Measurements from ENCODE around the gene OSBPL5. TPM values are rescaled to one million over a fixed set of nuclear protein-coding genes. Genes with fewer than 3 reads are reported as not detected.

OSBPL5 gene
- total and polyA plus RNA-seq, 2 of the 4 experiments (the other 2 are of a cell fraction) = 14.9 to 22.3 TPM

- peaks cover 11% of the 10 kb centered on the region for H3K4me1 ChIP-seq (ENCODE audit: control insufficient read depth, insufficient read depth, low read length)
- H3K4me3 ChIP-seq (ENCODE audit: insufficient read depth, low read depth, low read length) = no peak overlapping the region
- no peak for TF ChIP-seq MAZ (IDR thresholded peaks at IDR 0.05; ENCODE audit: borderline replicate concordance, low read depth, low read length)
- no peak for TF ChIP-seq RFX5 (IDR thresholded peaks at IDR 0.05; ENCODE audit: low read depth, low read length)
- TF ChIP-seq USF2 (IDR thresholded peaks at IDR 0.05; ENCODE audit: low read depth, low read length) = no peak
- no peak for TF ChIP-seq RCOR1 (IDR thresholded peaks at IDR 0.05; ENCODE audit: insufficient replicate concordance, low read length)
- TF ChIP-seq MXI1 (IDR thresholded peaks at IDR 0.05; ENCODE audit: borderline replicate concordance, low read depth, low read length) = no peak
- TF ChIP-seq SMC3 (IDR thresholded peaks at IDR 0.05; ENCODE audit: low read depth, low read length) = no peak
- no peak for TF ChIP-seq CTCF (conservative IDR thresholded peaks at IDR 0.05; ENCODE audit: low read depth, low read length)
- no peak for TF ChIP-seq FOS (IDR thresholded peaks at IDR 0.05; ENCODE audit: low read depth, low read length)
- no peak for TF ChIP-seq NFE2L2 (IDR thresholded peaks at IDR 0.05; ENCODE audit: low read depth, low read length)
- TF ChIP-seq POLR2A (IDR thresholded peaks at IDR 0.05; ENCODE audit: low read depth, low read length) = no peak
- TF ChIP-seq ELK1 (IDR thresholded peaks at IDR 0.05; ENCODE audit: borderline replicate concordance, low read depth, low read length) = no peak
- TF ChIP-seq RAD21 (IDR thresholded peaks at IDR 0.05; ENCODE audit: low read length) = no peak
- TF ChIP-seq CEBPB (IDR thresholded peaks at IDR 0.05; ENCODE audit: low read depth, low read length) = no peak
- no peak for TF ChIP-seq MAFK (IDR thresholded peaks at IDR 0.05; ENCODE audit: low read depth, low read length)
- no peak overlapping the region for H3K4me2 ChIP-seq (ENCODE audit: low read depth, low read length)
- ChIA-PET CTCF (no interaction called here), POLR2A (ENCODE audit: unreplicated experiment) (no interaction called here)
- H2AK9ac ChIP-seq (replicated peaks; ENCODE audit: low read depth, low read length, poor library complexity) = peak overlapping the region; percentile 73
- H2BK5ac ChIP-seq (ENCODE audit: low read depth, low read length, poor library complexity, severe bottlenecking) = no peak overlapping the region
- H3K14ac ChIP-seq (replicated peaks; ENCODE audit: low read depth, low read length) = no peak overlapping the region
- H4K91ac ChIP-seq (ENCODE audit: insufficient read depth, low read depth, low read length) = no peak overlapping the region
- H2BK120ac ChIP-seq (ENCODE audit: low read depth, low read length) = no peak overlapping the region
- H2AK5ac ChIP-seq (ENCODE audit: low read depth, low read length) = no peak overlapping the region; the same call in 1 of the 2 replicates
- H2AFZ ChIP-seq (replicated peaks; ENCODE audit: low read length, poor library complexity) = no peak overlapping the region
- intact Hi-C loops (cut with micrococcal nuclease) (no loop called here), in situ Hi-C loops (cut with MboI; ENCODE audit: low sequenced_read_pairs) (no loop called here), dilution Hi-C loops (cut with HindIII; ENCODE audit: low sequenced_read_pairs, unreplicated experiment) (no loop called here)
- no peaks in the 10 kb centered on the region for H3K27me3 ChIP-seq (ENCODE audit: control insufficient read depth, insufficient read depth, low read length)
- WGBS, 2 experiments (ENCODE audit: extremely low coverage in 2 of 2, insufficient read length in 1 of 2) = 90% methylated on average over 11 of the region's 21 CpGs; no CpG with 5 or more reads in 1 of the 2 experiments
- peaks cover 9% of the 10 kb centered on the region for H3K36me3 ChIP-seq (ENCODE audit: control insufficient read depth, insufficient read depth, low read length)
- ATAC-seq (ENCODE audit: low read depth) (no peak), DNase-seq (no peak)
- H3K9me1 ChIP-seq (ENCODE audit: insufficient read depth, low read length) = peaks cover 12% of the 10 kb centered on the region
- peaks cover 41 to 95% of the 10 kb centered on the region in 2 experiments for H3K79me1 ChIP-seq (ENCODE audit: low read depth in 1 of 2, low read length in 2 of 2)
- no peak overlapping the region for H4K5ac ChIP-seq (ENCODE audit: low read depth, low read length)
- H2BK15ac ChIP-seq (ENCODE audit: low read depth, low read length) = no peak overlapping the region
- H4K20me1 ChIP-seq (ENCODE audit: insufficient read depth, low read length) = peaks cover 71% of the 10 kb centered on the region
- H3K18ac ChIP-seq (ENCODE audit: low read depth, low read length) = no peak overlapping the region
- H3K56ac ChIP-seq (ENCODE audit: extremely low read depth, insufficient read depth, low read length) = no peak overlapping the region
- no peaks in the 10 kb centered on the region for H3K9me3 ChIP-seq (ENCODE audit: control insufficient read depth, insufficient read depth, low read length)
- no TSS peak for BruUV-seq (replicated peaks)
- no peak overlapping the region for H3K4ac ChIP-seq (ENCODE audit: low read depth, low read length)
- H4K8ac ChIP-seq (ENCODE audit: low read depth in 2 of 2, low read length in 2 of 2) = peak overlapping the region in 1 of 2 experiments; percentile 56; a peak in 1 of 4 replicates
- H3K23ac ChIP-seq (ENCODE audit: low read depth, low read length) = no peak overlapping the region
- no peak overlapping the region for H3K9ac ChIP-seq (ENCODE audit: low read depth, low read length)
- no peak overlapping the region for H3K27ac ChIP-seq (ENCODE audit: insufficient read depth, low read length)
- H2BK20ac ChIP-seq (ENCODE audit: low read depth, low read length) = no peak overlapping the region
Observed at GRCh38 chr11:3147626-3148025, 17.5 kb downstream of the OSBPL5 start.

All from IMR-90 (cell line).